HG02885 (cell line): Measurements from ENCODE around the gene SNN.

Experiments used
- ATAC-seq: cut with Tn5 transposase; IDR thresholded peaks from one replicate; pipeline ENCODE4 v1.9.1; 2021; ENCODE audit warnings: mild to moderate bottlenecking; ENCODE audit not compliant: unreplicated experiment, poor library complexity

Gene SNN

GRCh38 chr16:11725457-11725856 lies 57.2 kb downstream of the SNN start:
- ATAC-seq = no peak

GRCh38 chr16:11726008-11726407 lies 57.8 kb downstream of the SNN start:
- ATAC-seq = no peak

- ATAC-seq = no peak
Measured at GRCh38 chr16:11727796-11728543, 59.7 kb downstream of the SNN start.
